HepG2 (cell line): ENCODE data around the gene RHBDL1. TPM values are rescaled to one million over a fixed set of nuclear protein-coding genes. Genes with fewer than 3 reads are reported as not detected.

Source experiments
- ATAC-seq: fragments of 200-7000 bp; cut with Tn5 transposase; 3 replicates; pipeline ENCODE4 v1.9.1; 2020; ENCODE audit warnings: mild to moderate bottlenecking, moderate library complexity
- BruUV-seq: library from RNA; stranded (reverse); fragments of 400-500 nt; replicated peaks from 2 replicates; lab custom pipeline; 2021; lab: Mats Ljungman, UMichigan
- CTCF ChIA-PET: fragments of 300-600 bp; formaldehyde crosslinking; extraction: SDS; loops from one replicate; lab custom pipeline; 2021; ENCODE audit warnings: low total read pairs, inconsistent platforms, low intra/inter-chr PET ratio; lab: Yijun Ruan, JAX
- POLR2A ChIA-PET: fragments of 350-600 bp; sonication (Branson Sonifier 250); formaldehyde crosslinking; loops from one replicate; lab custom pipeline; 2020; ENCODE audit warnings: antibody characterized with exemption, inconsistent platforms; lab: Yijun Ruan, JAX
- DNase-seq: peaks from one replicate; pipeline ENCODE4 v3.0.0-alpha.2; 2015; ENCODE audit warnings: low spot score
- FAIRE-seq: peaks from 3 replicates; lab custom pipeline; 2011; peaks lifted over from hg19 to GRCh38; lab: Jason Lieb, UNC
- H2AFZ ChIP-seq: one replicate; pipeline ENCODE4 v1.6.1; 2011; ENCODE audit warnings: low read length, inconsistent platforms
- H3K27ac ChIP-seq: fragments of 300-600 bp; 3 replicates; pipeline ENCODE4 v1.8.0; 2011; ENCODE audit warnings: mixed run types, mild to moderate bottlenecking, mixed read lengths, low read length, inconsistent platforms; ENCODE audit not compliant: insufficient read depth; ENCODE audit errors: extremely low read length
- H3K27me3 ChIP-seq, 2 experiments: fragments of 200-600 bp in 1 of 2; 2 replicates in 1 of 2; 3 replicates in 1 of 2; pipeline versions ENCODE4 v1.6.0 to v1.8.0; 2011; ENCODE audit warnings: low read length in 2 of 2, mild to moderate bottlenecking in 2 of 2, moderate library complexity in 2 of 2, inconsistent platforms in 1 of 2; ENCODE audit not compliant: insufficient read depth in 2 of 2, control insufficient read depth in 1 of 2
- H3K36me3 ChIP-seq, 2 experiments: fragments of 200-600 bp in 1 of 2; replicated peaks in 1 of 2; 2 replicates in 1 of 2; 3 replicates in 1 of 2; pipeline versions ENCODE4 v1.5.1 to v1.8.0; 2011; ENCODE audit warnings: low read length in 2 of 2, inconsistent platforms in 1 of 2; ENCODE audit not compliant: insufficient read depth in 2 of 2, control insufficient read depth in 1 of 2
- H3K4me1 ChIP-seq: 2 replicates; pipeline ENCODE4 v1.5.1; 2012; ENCODE audit warnings: low read length, inconsistent platforms; ENCODE audit not compliant: insufficient read depth
- H3K4me2 ChIP-seq: 2 replicates; pipeline ENCODE4 v1.6.0; 2011; ENCODE audit warnings: low read depth, low read length, inconsistent platforms
- H3K4me3 ChIP-seq, 3 experiments: fragments of 200-600 bp in 1 of 3; sonication (generic), shearing (Covaris generic) in 1 of 3; replicated peaks in 1 of 3; 2 replicates each; pipeline ENCODE4 v1.5.1; 2011 to 2016; ENCODE audit warnings: low read length in 3 of 3, inconsistent platforms in 2 of 3, low read depth in 2 of 3, mild to moderate bottlenecking in 2 of 3, control low read depth in 1 of 3, mixed read lengths in 1 of 3; ENCODE audit not compliant: insufficient read depth in 1 of 3
- H3K79me2 ChIP-seq: one replicate; pipeline ENCODE4 v1.6.1; 2011; ENCODE audit warnings: low read length, inconsistent platforms; ENCODE audit not compliant: insufficient read depth
- H3K9ac ChIP-seq: 2 replicates; pipeline ENCODE4 v1.6.0; 2011; ENCODE audit warnings: mild to moderate bottlenecking, low read depth, low read length, inconsistent platforms; ENCODE audit not compliant: insufficient read depth
- H3K9me3 ChIP-seq: 2 replicates; pipeline ENCODE4 v1.5.1; 2012; ENCODE audit warnings: mild to moderate bottlenecking, low read length
- H4K20me1 ChIP-seq: 2 replicates; pipeline ENCODE4 v1.6.0; 2011; ENCODE audit warnings: inconsistent platforms, mild to moderate bottlenecking, low read length, moderate library complexity; ENCODE audit not compliant: insufficient read depth
- DNMT3B ChIP-seq: conservative IDR thresholded peaks from 2 replicates; pipeline ENCODE4 v1.6.1; 2016; ENCODE audit warnings: missing biosample characterization, control low read depth
- GATAD2A ChIP-seq: IDR thresholded peaks from 2 replicates; pipeline ENCODE4 v1.6.1; 2016
- HOXA9 ChIP-seq: sonication (generic); formaldehyde crosslinking; IDR thresholded peaks from 2 replicates; pipeline ENCODE4 v1.8.1; 2022; ENCODE audit warnings: missing genetic modification reagents, mild to moderate bottlenecking, moderate library complexity, borderline replicate concordance
- MAFF ChIP-seq: IDR thresholded peaks from 2 replicates; pipeline ENCODE4 v1.6.1; 2011; ENCODE audit warnings: low read depth, low read length, improper control_type of control experiment
- PHF8 ChIP-seq: sonication (generic); formaldehyde crosslinking; IDR thresholded peaks from 2 replicates; pipeline ENCODE4 v1.5.0; 2020; ENCODE audit warnings: missing genetic modification reagents
- SP4 ChIP-seq: sonication (generic); formaldehyde crosslinking; IDR thresholded peaks from 2 replicates; pipeline ENCODE4 v1.8.1; 2023; ENCODE audit warnings: mild to moderate bottlenecking, missing genetic modification reagents
- ZFP36L1 ChIP-seq: sonication (generic); formaldehyde crosslinking; IDR thresholded peaks from 2 replicates; pipeline ENCODE4 v1.8.0; 2022; ENCODE audit warnings: mild to moderate bottlenecking, missing genetic modification reagents, moderate library complexity
- ZNF10 ChIP-seq: sonication (generic); formaldehyde crosslinking; IDR thresholded peaks from 2 replicates; pipeline ENCODE4 v1.4.0; 2020; ENCODE audit warnings: mild to moderate bottlenecking, low read depth, missing genetic modification reagents, borderline replicate concordance
- ZNF263 ChIP-seq: sonication (generic); formaldehyde crosslinking; IDR thresholded peaks from 2 replicates; pipeline ENCODE4 v1.4.0; 2020; ENCODE audit warnings: missing genetic modification reagents
- ZNF282 ChIP-seq: fragments of 450-650 bp; IDR thresholded peaks from 2 replicates; pipeline ENCODE4 v1.6.1; 2018; ENCODE audit not compliant: partially characterized antibody
- ZNF570 ChIP-seq: sonication (generic); formaldehyde crosslinking; IDR thresholded peaks from 2 replicates; pipeline ENCODE4 v1.4.0; 2020; ENCODE audit warnings: mild to moderate bottlenecking, missing genetic modification reagents, borderline replicate concordance
- ZNF703 ChIP-seq: sonication (generic); formaldehyde crosslinking; IDR thresholded peaks from 2 replicates; pipeline ENCODE4 v1.5.1; 2020; ENCODE audit warnings: missing genetic modification reagents, mild to moderate bottlenecking, moderate library complexity, borderline replicate concordance
- ZSCAN5A ChIP-seq: sonication (generic); formaldehyde crosslinking; IDR thresholded peaks from 2 replicates; pipeline ENCODE4 v1.8.0; 2022; ENCODE audit warnings: mild to moderate bottlenecking, missing genetic modification reagents, borderline replicate concordance
- WGBS: methylation state at CpG from one replicate; pipeline ENCODE4 v1.1.6; 2017; ENCODE audit warnings: low lambda C conversion rate; 5-methylcytosine and 5-hydroxymethylcytosine counted together
- in situ Hi-C: cut with HindIII; loops from 2 replicates; pipeline ENCODE4 v1.10.0; 2017; ENCODE audit warnings: low pct_unique_long_range_greater_than_20kb; ENCODE audit not compliant: extremely low pct_ligation_motif_present
- intact Hi-C: fragments of 100-400 bp; cut with micrococcal nuclease; formaldehyde crosslinking; loops from one replicate; pipeline ENCODE4 v1.10.0; 2022; ENCODE audit not compliant: unreplicated experiment
- polyA plus RNA-seq, 8 experiments: library from polyadenylated mRNA; depleted of rRNA in 3 of 8; stranded (reverse) in 7 of 8; unstranded in 1 of 8; fragments of >200 nt; fragmentation: Illumina TruSeq in 4 of 8; extraction: Trizol in 4 of 8; gene quantifications; 2 replicates each; pipeline versions ENCODE4 v1.2.1 to v1.2.3, GENCODE V29; 2011 to 2016; ENCODE audit warnings: low read depth in 4 of 8, missing spikeins in 1 of 8, mixed read lengths in 1 of 8; ENCODE audit not compliant: insufficient read depth in 1 of 8
- total RNA-seq, 5 experiments: library from RNA; depleted of rRNA; stranded (reverse); fragments of >200 nt; fragmentation: Illumina TruSeq; extraction: Trizol; gene quantifications; 2 replicates each; pipeline ENCODE4 v1.2.3, GENCODE V29; 2016; ENCODE audit warnings: low read depth in 1 of 5
- TF ChIP-seq, protein P1 (sequence below): sonication (generic); formaldehyde crosslinking; IDR thresholded peaks from 2 replicates; pipeline ENCODE4 v1.4.0; 2020; ENCODE audit warnings: missing genetic modification reagents, borderline replicate concordance
- TF ChIP-seq, protein P2 (sequence below): sonication (generic); formaldehyde crosslinking; IDR thresholded peaks from 2 replicates; pipeline ENCODE4; 2020; ENCODE audit warnings: missing genetic modification reagents, mild to moderate bottlenecking, borderline replicate concordance
- TF ChIP-seq, protein P3 (sequence below): sonication (generic); formaldehyde crosslinking; IDR thresholded peaks from 2 replicates; pipeline ENCODE4 v1.5.0; 2020; ENCODE audit warnings: mild to moderate bottlenecking, low read depth, missing genetic modification reagents, borderline replicate concordance

Gene RHBDL1
- total and polyA plus RNA-seq, 2 of the 13 experiments (the other 11 are each of a cell fraction or from before 2014, with no cell fraction given): 1.8 to 3.8 TPM

DNA sequence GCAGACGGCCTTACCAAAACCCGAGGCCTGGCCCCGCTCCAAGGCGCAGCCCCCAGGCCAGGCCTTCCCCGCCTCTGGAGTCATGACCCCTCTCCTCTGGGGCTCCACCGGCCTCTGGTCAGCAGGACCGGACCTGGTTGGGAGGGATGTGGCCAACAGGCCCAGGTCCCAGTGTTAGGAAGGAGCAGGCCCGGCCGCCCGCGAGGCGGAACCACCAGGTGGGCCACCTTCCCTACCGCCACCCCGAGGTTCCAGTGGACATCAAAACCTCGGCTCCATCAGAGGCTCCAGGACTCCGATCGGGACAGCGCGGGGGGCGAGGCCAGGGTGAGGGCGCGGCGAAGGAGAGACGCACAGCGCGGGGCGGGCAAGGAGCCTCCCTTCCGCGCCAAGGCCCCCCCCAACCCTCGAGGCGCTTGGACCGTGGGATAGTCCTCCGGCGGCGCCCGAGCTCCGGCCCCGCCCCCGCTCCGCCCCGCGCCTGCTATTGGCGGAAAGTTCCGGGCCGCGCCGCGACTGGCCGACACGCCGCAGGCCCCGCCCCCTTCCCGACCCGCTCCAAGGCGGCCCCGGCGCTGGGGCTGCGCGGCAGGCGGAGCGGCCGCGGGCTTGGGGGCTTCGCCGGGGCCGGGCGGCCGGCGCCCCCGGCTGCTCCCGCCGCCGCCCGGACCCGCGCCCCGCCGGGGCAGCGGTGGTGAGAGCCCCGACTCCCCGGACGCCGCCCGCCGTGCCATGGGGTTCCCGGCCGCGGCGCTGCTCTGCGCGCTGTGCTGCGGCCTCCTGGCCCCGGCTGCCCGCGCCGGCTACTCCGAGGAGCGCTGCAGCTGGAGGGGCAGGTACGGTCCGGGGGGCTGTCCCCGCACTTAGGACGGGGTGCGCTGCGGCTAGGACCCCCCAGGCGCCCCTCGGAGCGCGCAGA lies 39.3 kb downstream of the RHBDL1 start, which contains the start of gene METRN:
METRN (plus strand) TSS at position 561 of the 919 bp plus-strand sequence; CDS start at position 733, 172 bp downstream.
- H3K9ac ChIP-seq: peak within 1 kb of the TSS; percentile 54
- H3K4me2 ChIP-seq: peak within 1 kb of the TSS; percentile 92
- H3K79me2 ChIP-seq: peaks cover 3% of the 10 kb centered on the region
- 58% methylated on average over 4 of the region's 108 CpGs for WGBS
- peaks cover 5% of the 10 kb centered on the region for H4K20me1 ChIP-seq
- ChIA-PET POLR2A (interaction anchor here (1.0 to 2.4 kb wide), 9 partner anchors 13 to 73 kb away, joined by 3 to 12 read pairs (median 3); partner anchors contain the start of genes CHTF18, CIAO3, HAGHL and MSLN), CTCF (no interaction called here)
- H3K4me1 ChIP-seq: peaks cover 45% of the 10 kb centered on the region
- peak within 1 kb of the TSS; percentile 45 for H3K27ac ChIP-seq
- no peak within 1 kb of the TSS for H2AFZ ChIP-seq
- ATAC-seq: peak; percentile 54
- no peak for FAIRE-seq
- no peaks in the 10 kb centered on the region for H3K9me3 ChIP-seq
- in situ Hi-C loops: loop anchor here (5.0 kb wide), 1 partner anchor 72 kb away; the partner anchor contains the start of genes CHTF18 and RPUSD1
- intact Hi-C loops: no loop called here
- peak within 1 kb of the TSS; percentile 58 to 77 (median 66); a peak in 5 of 6 replicates for H3K4me3 ChIP-seq
- H3K36me3 ChIP-seq: no peaks in the 10 kb centered on the region
- BruUV-seq: no TSS peak
- peak; percentile 61 for DNase-seq
- H3K27me3 ChIP-seq: peaks cover 0 to 16% of the 10 kb centered on the region in 2 experiments; a peak in 3 of 5 replicates
- TF ChIP-seq ZNF263 (CRISPR knock-in tag): no peak
- TF ChIP-seq ZSCAN5A (CRISPR knock-in tag): no peak
- TF ChIP-seq, protein P1, sequence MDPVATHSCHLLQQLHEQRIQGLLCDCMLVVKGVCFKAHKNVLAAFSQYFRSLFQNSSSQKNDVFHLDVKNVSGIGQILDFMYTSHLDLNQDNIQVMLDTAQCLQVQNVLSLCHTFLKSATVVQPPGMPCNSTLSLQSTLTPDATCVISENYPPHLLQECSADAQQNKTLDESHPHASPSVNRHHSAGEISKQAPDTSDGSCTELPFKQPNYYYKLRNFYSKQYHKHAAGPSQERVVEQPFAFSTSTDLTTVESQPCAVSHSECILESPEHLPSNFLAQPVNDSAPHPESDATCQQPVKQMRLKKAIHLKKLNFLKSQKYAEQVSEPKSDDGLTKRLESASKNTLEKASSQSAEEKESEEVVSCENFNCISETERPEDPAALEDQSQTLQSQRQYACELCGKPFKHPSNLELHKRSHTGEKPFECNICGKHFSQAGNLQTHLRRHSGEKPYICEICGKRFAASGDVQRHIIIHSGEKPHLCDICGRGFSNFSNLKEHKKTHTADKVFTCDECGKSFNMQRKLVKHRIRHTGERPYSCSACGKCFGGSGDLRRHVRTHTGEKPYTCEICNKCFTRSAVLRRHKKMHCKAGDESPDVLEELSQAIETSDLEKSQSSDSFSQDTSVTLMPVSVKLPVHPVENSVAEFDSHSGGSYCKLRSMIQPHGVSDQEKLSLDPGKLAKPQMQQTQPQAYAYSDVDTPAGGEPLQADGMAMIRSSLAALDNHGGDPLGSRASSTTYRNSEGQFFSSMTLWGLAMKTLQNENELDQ (CRISPR knock-in tag): no peak
- peak; percentile 79 for TF ChIP-seq SP4
- TF ChIP-seq PHF8 (CRISPR knock-in tag): peak; percentile 42; the same call in 1 of the 2 replicates
- TF ChIP-seq MAFF: no peak
- TF ChIP-seq, protein P2, sequence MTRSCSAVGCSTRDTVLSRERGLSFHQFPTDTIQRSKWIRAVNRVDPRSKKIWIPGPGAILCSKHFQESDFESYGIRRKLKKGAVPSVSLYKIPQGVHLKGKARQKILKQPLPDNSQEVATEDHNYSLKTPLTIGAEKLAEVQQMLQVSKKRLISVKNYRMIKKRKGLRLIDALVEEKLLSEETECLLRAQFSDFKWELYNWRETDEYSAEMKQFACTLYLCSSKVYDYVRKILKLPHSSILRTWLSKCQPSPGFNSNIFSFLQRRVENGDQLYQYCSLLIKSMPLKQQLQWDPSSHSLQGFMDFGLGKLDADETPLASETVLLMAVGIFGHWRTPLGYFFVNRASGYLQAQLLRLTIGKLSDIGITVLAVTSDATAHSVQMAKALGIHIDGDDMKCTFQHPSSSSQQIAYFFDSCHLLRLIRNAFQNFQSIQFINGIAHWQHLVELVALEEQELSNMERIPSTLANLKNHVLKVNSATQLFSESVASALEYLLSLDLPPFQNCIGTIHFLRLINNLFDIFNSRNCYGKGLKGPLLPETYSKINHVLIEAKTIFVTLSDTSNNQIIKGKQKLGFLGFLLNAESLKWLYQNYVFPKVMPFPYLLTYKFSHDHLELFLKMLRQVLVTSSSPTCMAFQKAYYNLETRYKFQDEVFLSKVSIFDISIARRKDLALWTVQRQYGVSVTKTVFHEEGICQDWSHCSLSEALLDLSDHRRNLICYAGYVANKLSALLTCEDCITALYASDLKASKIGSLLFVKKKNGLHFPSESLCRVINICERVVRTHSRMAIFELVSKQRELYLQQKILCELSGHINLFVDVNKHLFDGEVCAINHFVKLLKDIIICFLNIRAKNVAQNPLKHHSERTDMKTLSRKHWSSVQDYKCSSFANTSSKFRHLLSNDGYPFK (CRISPR knock-in tag): 0 out of 2 replicates have a peak, but pooled peaks have one; percentile 31
- no peak for TF ChIP-seq ZFP36L1 (CRISPR knock-in tag)
- no peak for TF ChIP-seq DNMT3B
- TF ChIP-seq ZNF703 (CRISPR knock-in tag): no peak
- no peak for TF ChIP-seq ZNF10 (CRISPR knock-in tag)
- TF ChIP-seq GATAD2A: no peak
- TF ChIP-seq ZNF570 (CRISPR knock-in tag): no peak
- TF ChIP-seq HOXA9: no peak
- no peak for TF ChIP-seq ZNF282
- TF ChIP-seq, protein P3, sequence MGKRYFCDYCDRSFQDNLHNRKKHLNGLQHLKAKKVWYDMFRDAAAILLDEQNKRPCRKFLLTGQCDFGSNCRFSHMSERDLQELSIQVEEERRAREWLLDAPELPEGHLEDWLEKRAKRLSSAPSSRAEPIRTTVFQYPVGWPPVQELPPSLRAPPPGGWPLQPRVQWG (CRISPR knock-in tag): no peak
